Rectal smooth muscle tissue (tissue), 1 donor: Measurements from ENCODE around the gene IQCH.

Experiments used
- H3K27ac ChIP-seq: one replicate; pipeline ENCODE4 v1.7.0; 2013; ENCODE audit warnings: low read depth, low read length, inconsistent platforms
- H3K27me3 ChIP-seq: one replicate; pipeline ENCODE4 v1.7.0; 2013; ENCODE audit warnings: low read length; ENCODE audit not compliant: control insufficient read depth, insufficient read depth
- H3K36me3 ChIP-seq: one replicate; pipeline ENCODE4 v1.7.0; 2013; ENCODE audit warnings: low read length; ENCODE audit not compliant: control insufficient read depth, insufficient read depth
- H3K4me1 ChIP-seq: one replicate; pipeline ENCODE4 v1.7.0; 2013; ENCODE audit warnings: low read length; ENCODE audit not compliant: control insufficient read depth, insufficient read depth
- H3K4me3 ChIP-seq: one replicate; pipeline ENCODE4 v1.7.0; 2013; ENCODE audit warnings: low read length
- H3K9ac ChIP-seq: one replicate; pipeline ENCODE4 v1.7.0; 2013; ENCODE audit warnings: low read length

The IQCH gene

DNA sequence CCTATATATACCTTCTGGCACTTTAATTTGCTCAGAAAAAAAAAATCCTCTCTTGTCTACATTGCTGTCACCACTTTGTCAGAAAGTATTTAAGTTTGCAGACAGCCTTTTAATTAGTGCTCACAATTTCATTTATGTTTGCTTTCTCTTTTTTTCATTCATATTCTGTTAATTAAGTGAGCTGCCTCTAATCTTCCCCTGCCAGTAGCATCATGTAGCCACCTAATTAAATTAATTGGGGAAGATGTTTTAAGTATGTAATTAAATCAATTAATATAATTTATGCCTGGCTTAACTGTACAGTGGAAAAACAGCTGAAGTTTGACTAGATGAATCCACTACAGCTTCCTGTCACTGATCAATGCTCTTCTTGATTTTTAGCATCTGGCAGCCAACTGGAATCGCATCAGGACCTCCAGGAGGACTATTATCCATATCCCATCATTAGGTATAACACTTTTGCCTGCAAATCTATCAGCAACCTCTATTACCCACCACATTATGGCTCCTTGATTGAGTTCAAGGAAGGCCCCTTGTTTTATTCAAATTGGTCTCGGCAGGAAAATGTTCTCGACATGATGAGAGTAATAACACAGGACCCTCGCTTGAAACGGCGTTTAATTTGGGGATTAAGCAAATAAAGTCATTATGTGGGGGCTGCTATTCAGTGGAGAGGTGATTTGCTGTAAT is 118.5 kb downstream of the IQCH start:
- no peak overlapping the region for H3K4me3 ChIP-seq
- H3K9ac ChIP-seq: no peak overlapping the region
- no peaks in the 10 kb centered on the region for H3K36me3 ChIP-seq
- no peaks in the 10 kb centered on the region for H3K4me1 ChIP-seq
- H3K27me3 ChIP-seq: no peaks in the 10 kb centered on the region
- no peak overlapping the region for H3K27ac ChIP-seq

DNA sequence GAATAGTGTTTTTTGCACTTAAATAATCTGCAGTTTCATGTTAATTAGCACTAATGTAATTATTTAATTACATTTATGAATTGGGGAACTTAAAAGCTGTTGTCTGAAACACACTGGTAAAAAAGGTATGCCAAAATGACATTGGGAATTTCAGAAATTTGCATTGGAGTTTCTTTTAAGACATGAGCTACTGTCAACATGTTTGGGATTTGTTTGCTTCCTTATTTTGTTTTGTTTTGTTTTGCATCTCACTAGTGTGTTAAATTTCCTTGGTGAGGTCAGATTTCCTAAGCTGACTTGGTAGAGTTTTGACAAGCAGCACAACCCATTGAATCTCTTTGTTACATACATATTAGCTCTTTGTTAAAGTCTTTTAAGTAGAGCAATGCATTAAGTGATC is 119.4 kb downstream of the IQCH start:
- Histone ChIP-seq H3K36me3 (no peaks in the 10 kb centered on the region), H3K4me3 (no peak overlapping the region), H3K27me3 (no peaks in the 10 kb centered on the region), H3K4me1 (no peaks in the 10 kb centered on the region), H3K27ac (no peak overlapping the region), H3K9ac (no peak overlapping the region)

DNA sequence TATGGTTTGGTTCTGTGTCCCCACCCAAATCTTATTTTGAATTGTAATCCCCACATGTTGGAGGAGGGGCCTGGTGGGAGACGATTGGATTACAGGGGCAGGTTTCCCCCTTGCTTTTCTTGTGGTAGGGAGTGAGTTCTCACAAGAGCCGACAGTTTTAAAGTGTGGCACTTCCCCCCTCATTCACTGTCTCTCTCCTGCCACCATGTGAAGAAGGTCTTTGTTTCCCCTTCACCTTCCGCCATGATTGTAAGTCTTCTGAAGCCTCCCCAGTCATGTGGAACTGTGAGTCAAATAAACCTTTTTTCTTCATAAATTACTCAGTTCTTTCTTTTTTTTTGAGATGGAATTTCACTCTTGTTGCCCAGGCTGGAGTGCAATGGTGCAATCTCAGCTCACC is 124.9 kb downstream of the IQCH start:
- Histone ChIP-seq H3K4me3 (no peak overlapping the region), H3K36me3 (no peaks in the 10 kb centered on the region), H3K4me1 (no peaks in the 10 kb centered on the region), H3K27ac (no peak overlapping the region), H3K9ac (no peak overlapping the region), H3K27me3 (no peaks in the 10 kb centered on the region)

DNA sequence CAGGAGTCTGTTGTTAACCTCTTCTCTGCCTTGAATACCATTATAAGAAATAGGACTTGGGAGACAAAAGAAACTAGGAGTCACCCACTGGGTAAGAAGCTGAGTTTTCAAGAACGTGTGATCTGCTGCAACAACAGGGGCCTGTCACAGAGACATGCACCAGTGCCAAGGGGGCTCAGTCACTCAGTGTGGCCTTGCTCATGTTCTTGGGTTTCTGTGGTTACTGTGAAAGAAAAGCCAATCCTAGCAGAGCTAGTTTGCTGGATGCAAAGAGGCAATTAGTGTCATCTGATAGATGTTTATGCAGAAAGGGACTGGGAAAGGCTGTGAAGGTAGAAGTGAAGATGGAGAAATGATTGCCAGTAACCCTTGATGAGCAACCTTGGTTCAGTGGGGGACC is 126.3 kb downstream of the IQCH start:
- H3K36me3 ChIP-seq: no peaks in the 10 kb centered on the region
- H3K27me3 ChIP-seq: no peaks in the 10 kb centered on the region
- no peak overlapping the region for H3K9ac ChIP-seq
- no peak overlapping the region for H3K27ac ChIP-seq
- H3K4me1 ChIP-seq: no peaks in the 10 kb centered on the region
- no peak overlapping the region for H3K4me3 ChIP-seq

DNA sequence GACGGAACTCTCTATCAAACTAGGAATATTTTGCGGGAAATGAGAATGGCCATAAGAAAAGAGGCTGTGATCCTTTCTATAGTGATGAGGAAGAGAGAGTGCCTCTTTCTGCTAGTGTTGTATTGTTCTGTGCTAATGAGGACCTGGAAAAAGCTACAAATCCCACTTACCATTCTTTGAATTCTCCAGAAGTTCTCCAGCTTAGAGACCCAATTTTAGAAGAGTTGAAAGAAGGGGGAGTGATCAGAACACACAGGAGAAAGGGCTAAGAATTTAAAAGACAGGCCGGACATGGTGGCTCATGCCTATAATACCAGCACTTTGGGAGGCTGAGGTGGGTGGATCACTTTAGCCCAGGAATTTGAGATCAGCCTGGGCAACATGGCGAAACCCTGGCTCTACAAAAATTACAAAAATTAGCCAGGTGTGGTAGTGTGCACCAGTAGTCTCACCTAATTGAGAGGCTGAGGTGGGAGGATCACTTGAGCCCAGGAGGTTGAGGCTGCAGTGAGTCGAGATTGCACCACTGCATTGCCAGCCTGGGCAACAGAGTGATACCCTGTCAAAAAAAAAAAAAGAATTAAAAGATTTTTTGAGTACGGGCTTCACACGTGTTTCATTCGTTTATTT is 126.9 kb downstream of the IQCH start:
- no peaks in the 10 kb centered on the region for H3K4me1 ChIP-seq
- H3K36me3 ChIP-seq: no peaks in the 10 kb centered on the region
- no peak overlapping the region for H3K4me3 ChIP-seq
- no peak overlapping the region for H3K27ac ChIP-seq
- no peak overlapping the region for H3K9ac ChIP-seq
- H3K27me3 ChIP-seq: no peaks in the 10 kb centered on the region

DNA sequence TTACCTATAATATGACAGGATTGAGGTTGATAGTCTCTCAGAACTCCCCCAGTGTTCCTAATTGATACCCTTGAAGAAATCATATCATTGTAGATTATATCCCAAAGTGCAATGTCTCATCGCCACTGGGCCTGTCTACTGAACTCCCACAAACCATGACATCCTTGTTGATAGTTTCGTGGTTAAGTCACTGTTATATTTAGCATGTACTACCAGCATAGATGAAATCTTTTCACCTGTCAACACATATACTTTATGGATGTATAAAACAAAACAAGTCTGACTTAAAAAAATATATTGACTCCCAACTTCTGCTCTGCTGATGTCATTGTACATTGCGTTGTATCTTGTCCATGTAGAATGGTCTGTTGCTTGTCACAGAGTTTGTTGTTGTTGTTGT is 128.1 kb downstream of the IQCH start:
- Histone ChIP-seq H3K27ac (no peak overlapping the region), H3K9ac (no peak overlapping the region), H3K27me3 (no peaks in the 10 kb centered on the region), H3K4me3 (no peak overlapping the region), H3K36me3 (no peaks in the 10 kb centered on the region), H3K4me1 (no peaks in the 10 kb centered on the region)

DNA sequence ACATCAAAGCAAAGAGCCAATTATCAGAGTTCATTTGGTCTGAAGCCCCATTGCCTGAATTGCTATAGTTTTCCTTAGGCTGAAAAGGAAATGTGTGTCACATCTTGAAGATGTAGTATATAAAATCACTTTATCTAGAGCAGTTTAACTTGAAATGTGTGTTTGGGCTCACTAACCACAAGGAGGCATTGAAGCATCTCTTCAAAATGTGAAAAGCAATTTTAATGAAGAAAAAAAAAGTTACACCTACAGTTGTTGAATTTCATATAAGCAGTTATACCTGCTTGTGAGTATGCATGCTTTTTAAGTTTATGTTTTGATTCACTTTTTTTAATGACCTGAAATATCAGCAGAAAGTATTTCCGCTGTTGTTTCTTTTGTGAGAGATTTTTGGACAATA is 129.3 kb downstream of the IQCH start:
- Histone ChIP-seq H3K4me1 (no peaks in the 10 kb centered on the region), H3K27me3 (no peaks in the 10 kb centered on the region), H3K4me3 (no peak overlapping the region), H3K36me3 (no peaks in the 10 kb centered on the region), H3K27ac (no peak overlapping the region), H3K9ac (no peak overlapping the region)

DNA sequence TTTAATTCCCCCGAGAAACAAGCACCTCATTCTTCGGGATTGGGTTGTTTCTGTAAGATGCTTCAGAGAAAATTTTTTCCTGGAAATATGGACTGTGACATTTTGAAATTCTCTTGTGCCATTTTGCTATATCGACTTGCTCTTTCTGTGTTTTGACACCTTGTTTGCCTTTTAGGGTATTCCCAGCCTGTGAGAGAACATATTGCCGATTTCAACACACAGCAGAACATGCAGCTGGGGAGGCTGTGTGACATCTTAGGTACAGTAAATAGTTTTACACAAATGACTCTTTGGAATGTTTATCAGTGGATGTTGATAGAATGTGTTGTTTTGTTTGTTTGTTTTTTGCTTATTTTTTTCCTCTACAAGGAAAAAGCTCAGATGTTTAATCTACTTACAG is 130.2 kb downstream of the IQCH start:
- no peaks in the 10 kb centered on the region for H3K4me1 ChIP-seq
- H3K36me3 ChIP-seq: no peaks in the 10 kb centered on the region
- H3K27ac ChIP-seq: no peak overlapping the region
- no peak overlapping the region for H3K9ac ChIP-seq
- no peak overlapping the region for H3K4me3 ChIP-seq
- H3K27me3 ChIP-seq: no peaks in the 10 kb centered on the region

DNA sequence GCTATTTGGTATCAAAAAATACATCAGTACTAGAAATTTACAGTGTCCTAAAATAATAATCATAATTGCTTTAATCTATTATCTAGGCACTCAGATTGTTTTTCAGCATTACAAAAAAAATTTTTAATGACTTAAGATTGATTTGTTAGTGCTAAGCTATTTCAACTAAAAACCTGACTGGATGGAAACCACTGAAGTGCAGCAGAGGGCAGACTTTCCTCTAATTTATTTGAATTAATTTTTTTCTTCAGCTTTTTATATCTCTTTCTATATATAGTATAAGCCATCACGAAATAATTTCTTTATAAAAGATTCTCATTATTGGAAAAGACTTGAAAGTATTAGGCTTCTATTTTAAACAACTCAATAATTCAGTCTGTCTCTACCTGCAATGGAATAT is 131.4 kb downstream of the IQCH start:
- H3K4me1 ChIP-seq: no peaks in the 10 kb centered on the region
- no peaks in the 10 kb centered on the region for H3K27me3 ChIP-seq
- no peak overlapping the region for H3K9ac ChIP-seq
- no peak overlapping the region for H3K4me3 ChIP-seq
- no peak overlapping the region for H3K27ac ChIP-seq
- H3K36me3 ChIP-seq: no peaks in the 10 kb centered on the region

DNA sequence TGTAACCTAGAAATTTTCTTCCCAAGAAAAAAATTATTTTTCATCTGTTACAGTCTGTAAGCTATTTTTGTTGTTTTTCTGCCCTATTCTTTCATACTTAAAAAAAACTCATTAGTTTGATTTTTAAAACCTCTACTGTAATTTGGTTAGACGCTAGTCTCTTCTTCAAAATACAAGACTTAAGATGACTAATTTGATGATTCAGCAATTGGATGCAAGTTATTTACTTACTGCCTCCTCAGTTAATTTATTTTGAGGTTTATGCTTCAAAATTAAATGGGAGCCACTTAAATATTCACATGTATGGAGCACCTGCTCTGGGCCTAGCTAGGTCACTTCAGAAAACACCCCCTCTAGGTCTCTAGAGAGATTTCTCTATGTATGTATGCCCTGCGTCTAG is 132.4 kb downstream of the IQCH start:
- Histone ChIP-seq H3K27me3 (no peaks in the 10 kb centered on the region), H3K4me3 (no peak overlapping the region), H3K27ac (no peak overlapping the region), H3K9ac (no peak overlapping the region), H3K4me1 (no peaks in the 10 kb centered on the region), H3K36me3 (no peaks in the 10 kb centered on the region)

DNA sequence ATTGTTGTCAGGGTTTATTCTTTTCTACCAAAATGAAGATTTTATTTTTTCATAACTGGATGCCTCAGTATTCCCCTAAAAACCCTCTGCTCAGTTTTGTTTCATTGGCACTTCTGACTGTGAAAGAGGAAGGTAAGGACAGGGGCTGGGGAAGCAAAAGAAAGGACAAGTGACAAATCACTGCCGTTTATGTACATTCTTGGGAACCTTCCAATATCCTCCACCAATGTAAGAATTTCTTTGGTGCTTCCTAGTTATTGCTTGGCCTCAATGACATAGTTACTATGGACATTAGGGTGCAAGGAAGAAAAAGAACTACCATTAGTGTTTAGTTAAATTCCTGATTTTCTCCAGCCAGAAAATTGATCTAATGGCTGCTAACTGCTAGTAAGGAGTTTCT is 135.4 kb downstream of the IQCH start:
- Histone ChIP-seq H3K4me3 (no peak overlapping the region), H3K36me3 (no peaks in the 10 kb centered on the region), H3K27me3 (no peaks in the 10 kb centered on the region), H3K4me1 (no peaks in the 10 kb centered on the region), H3K9ac (no peak overlapping the region), H3K27ac (no peak overlapping the region)

DNA sequence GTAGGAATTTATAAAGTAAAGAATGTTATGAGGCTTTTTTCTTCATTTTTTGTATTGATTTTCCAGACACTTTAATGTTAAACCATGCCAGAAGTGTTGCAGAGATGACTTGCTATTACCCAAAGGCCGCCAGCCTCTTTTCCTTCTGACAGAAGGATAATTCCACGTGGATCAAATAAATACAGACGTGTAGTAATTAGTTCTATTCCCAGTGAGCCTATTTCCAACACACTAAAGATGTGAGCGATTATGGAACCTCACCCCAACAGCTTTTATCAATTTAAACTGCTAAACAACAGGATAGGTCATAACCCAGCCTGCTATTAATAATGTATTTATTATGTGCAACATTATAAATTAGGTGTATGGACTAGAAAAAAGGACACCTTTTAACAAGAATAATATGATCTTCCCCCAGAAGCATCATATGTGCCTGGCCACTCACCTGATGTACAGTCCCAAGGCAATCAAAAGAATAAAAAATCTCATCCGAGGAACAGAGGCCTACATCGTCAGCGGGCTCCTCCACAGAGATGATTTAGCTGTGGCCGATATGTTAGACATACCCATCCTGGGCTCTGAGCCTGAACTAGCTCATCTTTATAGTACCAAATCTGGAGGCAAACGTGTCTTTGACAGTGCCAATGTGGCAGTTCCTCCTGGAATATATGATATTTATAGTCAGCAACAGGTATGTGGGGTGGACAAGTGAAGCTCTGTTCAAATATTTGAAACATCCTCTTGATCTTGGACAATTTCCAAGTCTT is 140.5 kb downstream of the IQCH start:
- Histone ChIP-seq H3K27me3 (no peaks in the 10 kb centered on the region), H3K9ac (no peak overlapping the region), H3K4me1 (no peaks in the 10 kb centered on the region), H3K4me3 (no peak overlapping the region), H3K36me3 (no peaks in the 10 kb centered on the region), H3K27ac (no peak overlapping the region)

DNA sequence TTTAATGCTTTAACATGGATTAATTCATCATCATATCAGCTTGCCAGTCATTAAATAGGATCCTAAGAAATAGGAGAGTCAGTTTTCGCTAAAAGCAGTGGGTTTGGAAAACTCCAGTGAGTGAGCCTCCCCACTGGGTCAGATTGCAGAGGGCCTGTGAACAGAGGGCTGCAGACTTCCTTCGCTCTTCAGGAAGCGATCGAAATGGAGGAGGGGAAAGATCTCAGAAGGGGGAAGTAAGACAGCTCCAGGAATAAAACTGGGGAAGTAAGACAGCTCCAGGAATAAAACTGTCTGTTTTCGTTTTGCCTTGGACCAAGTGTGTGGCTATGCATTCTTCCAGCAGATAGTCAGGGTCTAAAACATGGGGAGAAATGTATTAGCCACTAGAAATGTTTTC is 141.5 kb downstream of the IQCH start:
- H3K36me3 ChIP-seq: no peaks in the 10 kb centered on the region
- H3K27me3 ChIP-seq: no peaks in the 10 kb centered on the region
- H3K4me1 ChIP-seq: no peaks in the 10 kb centered on the region
- no peak overlapping the region for H3K4me3 ChIP-seq
- no peak overlapping the region for H3K27ac ChIP-seq
- H3K9ac ChIP-seq: no peak overlapping the region
